HG03159 (cell line): ENCODE results near the gene RALGPS1.
"Not testable (repeated sequence)": the region's sequence is repeated elsewhere in the genome, so short reads cannot be mapped to it uniquely, and the experiment has no call there.

Experiments
- ATAC-seq: cut with Tn5 transposase; IDR thresholded peaks from one replicate; pipeline ENCODE4 v1.9.1; 2021; ENCODE audit warnings: mild to moderate bottlenecking, moderate library complexity; ENCODE audit not compliant: unreplicated experiment

The RALGPS1 gene

GRCh38 chr9:126986506-126986951 is 71.9 kb downstream of the RALGPS1 start:
- peak; percentile 12 for ATAC-seq

- no peak for ATAC-seq
Measured at GRCh38 chr9:126988857-126989256, 74.3 kb downstream of the RALGPS1 start.

DNA sequence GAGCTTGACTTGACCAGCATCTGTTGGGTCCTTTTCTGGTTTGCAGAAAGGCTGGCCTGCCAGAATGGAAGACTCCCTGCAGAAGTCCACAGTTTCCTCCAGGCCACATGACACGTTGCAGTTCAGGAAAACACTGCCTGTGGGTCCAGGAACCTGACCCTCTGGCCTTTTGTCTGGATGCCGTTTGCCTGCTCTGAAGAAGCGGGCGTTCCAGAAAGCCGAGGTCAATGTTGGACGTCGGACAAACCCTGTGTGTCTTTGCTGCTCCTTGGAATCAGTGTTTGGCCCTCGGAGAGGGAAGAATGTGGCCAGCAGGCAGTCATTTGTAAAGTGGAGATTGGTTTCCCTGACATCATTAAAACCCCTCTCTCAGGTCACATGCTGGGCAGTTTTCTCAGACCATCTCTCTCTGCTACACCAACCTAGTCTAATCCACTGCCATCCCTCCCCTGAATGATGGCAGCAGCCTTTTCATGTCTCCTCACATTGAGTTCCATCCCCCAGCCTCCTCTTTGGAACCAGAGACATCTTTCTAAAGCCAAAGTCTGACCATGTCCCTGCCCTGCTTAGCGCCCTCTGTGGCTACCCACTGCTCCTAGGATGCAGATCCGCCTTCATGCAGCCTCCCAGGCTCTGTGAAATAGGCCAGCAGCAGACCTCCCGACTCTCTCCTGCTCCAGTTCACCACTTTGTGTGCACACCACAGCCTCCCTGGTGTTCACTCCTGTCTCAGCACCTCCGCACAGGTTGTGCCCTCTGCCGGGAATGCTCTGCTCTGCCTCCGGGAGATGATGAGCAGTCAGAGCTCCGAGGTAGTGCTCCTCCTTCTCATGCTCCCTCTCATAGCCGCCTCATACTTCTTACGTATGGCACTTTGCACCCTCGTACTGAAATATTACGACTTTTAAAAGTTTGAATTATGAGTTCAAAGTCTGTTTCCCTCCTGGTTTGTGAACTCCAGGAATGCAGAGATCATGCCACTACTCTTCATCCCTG is 75.6 kb downstream of the RALGPS1 start:
- no peak for ATAC-seq

- ATAC-seq, result no peak
Measured at GRCh38 chr9:126991183-126991582, 76.6 kb downstream of the RALGPS1 start.

- no peak for ATAC-seq
Measured at GRCh38 chr9:126992427-126992826, 77.8 kb downstream of the RALGPS1 start.

DNA sequence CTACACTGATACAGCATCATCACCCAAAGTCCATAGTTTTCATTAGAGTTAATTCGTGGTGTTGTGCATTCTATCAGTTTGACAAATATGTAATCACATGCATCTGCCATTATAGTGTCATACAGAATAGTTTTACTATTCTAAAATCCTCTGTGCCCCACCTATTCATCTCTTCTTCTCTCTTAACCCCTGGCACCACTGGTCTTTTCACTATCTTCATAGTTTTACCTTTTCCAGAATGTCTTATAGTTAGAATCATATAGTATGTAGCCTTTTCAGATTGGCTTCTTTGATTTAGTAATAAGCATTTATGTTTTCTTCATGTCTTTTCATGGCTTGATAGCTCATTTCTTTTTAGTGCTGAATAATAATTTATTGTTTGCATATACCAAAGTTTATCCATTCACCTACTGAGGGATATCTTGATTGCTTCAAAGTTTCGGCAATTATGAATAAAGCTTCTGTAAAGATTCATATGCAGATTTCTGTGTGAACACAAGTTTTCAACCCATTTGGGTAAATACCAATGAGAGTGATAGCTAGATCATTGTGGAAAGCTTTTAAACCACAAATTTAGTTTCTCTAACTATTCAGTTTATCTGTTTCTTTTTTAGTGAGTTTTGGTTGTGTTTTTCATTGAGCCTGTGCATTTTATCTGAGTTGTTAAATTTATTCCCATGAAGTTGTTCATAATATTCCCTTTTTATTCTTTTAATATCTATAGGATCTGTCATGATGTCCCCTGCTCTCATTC is 84.9 kb downstream of the RALGPS1 start:
- no peak for ATAC-seq

DNA sequence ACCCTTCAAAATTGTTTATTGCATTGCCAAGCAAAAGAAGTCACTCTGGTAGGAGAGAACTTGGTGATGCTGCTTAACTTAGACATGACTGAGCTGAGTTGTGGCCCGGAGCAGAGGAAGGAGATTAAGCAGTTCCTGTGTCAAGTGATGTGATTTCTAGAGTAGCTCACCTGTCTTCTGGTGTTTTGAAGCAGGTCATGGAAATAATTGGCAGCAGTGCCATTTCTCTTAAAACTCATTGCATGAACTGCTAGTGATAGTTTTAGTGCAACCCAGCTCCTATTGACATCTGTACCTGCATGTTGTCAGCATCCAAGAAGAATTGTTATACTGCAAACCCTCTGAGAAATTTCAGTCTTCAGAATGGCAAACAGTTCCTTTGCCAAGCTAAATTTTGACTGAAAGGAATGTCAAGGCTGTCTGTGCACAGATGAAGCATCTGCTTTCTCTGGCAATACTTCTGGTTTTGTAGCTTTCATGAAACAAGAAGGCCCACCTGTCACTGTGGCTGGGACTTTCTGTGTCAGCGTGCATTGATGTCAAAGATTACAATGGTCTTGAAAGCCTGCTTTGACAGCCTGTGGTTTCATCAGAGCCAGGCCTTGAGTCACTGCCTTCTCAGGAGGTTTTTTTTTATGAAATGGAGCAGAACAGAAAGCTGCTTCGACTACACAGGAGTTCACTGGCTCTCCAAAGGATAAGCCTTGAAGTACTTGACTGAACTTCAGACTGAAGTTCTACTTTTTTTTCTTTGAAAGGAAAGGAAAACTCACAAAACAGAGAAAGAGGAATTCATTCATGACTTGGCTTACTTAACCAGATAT is 90.6 kb downstream of the RALGPS1 start:
- peak; percentile 88 for ATAC-seq

DNA sequence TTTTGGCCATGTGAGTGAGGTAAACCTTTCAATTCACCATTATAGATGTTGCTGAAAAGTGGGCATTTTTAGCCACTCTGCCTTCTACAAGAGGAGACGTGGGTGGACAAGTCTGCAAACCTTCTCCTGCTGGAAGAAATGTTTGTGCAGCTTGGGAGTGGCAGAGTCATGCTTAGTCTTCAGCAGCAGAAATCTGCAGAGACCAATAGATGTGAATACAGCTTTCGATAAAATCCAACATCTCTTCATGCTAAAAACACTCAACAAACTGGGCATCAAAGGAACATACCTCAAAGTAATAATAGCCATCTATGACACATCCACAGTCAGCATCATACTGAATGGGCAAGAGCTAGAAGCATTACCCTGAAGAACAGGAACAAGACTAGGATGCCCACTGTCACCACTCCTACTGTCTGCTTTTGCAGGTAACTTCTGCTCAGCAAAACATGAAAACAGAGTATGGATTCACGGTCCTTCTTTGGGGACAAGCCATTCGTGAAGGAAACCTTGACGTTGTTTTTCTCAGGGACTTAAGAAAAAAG is 91.3 kb downstream of the RALGPS1 start:
- ATAC-seq, result no peak

DNA sequence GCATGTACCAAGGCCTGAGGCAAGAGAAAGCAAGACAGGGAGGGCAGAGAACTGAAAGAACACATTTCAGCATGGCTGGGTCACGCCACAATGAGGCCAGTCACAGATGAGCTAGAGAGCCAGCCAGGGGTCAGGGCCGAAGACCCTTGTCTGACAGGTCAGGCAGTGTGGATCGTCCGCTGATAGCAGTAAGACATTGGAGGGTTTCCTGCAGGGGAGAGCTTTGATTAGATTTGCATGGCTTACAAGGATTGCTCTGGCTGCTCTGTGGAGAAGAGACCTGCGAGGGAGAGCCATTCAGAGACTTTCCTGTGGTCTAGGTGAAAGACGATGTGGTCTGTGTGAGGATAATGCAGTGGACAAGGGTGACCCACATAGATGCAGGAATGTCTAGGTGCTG is 93.1 kb downstream of the RALGPS1 start:
- ATAC-seq, result no peak

DNA sequence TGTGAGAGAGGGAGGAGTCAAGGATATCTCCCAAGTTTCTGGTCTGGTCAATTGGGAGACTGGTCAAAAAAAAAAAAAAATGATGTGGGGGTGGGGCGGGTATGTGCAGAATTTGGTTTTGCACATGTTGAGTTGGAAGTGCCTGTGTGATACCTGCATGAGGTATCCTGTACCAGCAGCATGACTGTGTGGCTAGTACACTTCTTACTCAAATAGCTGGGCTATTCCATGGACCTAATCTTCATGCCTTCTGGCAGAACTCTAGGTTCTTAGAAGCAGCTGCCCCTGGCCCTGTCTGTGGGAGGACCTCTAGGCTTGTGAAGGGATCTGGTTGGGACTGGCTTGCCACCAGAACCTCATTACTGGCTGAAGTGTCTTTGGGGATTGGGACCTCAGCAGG is 93.5 kb downstream of the RALGPS1 start:
- ATAC-seq, result no peak

DNA sequence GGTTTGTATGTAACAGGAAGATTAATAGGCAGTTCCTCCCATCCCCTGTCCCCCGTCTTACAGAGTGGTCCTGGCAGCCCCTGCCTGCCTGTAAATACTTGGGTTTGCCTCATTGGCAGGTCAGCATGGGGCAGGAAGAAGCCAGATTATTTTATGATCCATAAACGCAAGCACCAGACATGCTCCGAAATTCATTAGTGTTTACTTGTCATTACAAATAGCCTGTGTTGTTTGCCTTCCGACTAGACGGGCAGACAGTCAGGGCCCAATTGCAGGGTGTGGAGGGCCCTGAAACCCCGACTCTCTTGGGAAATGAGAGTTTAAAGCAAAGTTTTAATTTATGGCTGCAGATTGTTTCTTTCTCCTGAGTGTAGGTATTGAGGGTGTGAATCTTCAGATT is 97.2 kb downstream of the RALGPS1 start:
- no peak for ATAC-seq

DNA sequence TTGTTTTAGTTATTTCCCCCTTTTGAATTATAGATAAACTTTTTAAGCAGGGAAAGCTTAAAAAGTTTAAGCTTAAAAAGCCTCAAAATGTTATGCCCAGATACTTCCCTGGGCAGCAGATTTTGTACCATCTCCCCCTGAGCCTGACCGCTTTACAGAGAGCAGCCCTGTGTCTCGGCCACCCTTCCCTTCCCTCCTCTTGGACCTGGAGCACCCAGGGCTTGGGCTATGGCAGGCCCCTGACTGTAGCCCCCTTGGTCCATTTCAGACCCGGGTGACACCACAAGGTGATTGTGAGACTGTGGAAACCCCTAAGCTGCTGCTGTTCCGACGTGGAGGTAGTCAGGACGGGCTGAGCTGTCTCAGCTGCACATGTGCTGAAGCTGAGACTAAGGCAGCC is 97.7 kb downstream of the RALGPS1 start:
- no peak for ATAC-seq

DNA sequence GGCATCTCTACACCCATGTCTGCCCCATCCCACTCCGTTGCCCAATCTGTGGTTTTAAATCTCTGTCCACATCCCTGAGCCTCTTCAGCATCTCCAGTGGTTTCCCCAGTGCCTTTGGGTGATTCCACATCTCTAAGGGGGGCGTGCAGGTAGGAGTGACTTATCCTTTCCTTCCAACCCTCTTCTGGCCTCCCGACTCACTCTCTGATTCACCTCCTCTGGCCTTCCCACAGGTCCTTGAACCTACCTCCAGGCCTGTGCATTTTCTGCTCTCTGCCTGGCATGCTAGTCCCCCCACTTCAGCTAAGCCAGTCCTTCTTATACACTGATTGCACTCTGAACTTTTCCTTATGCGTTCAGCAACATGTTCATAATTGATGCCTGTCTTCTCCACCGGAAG is 99.0 kb downstream of the RALGPS1 start:
- ATAC-seq, result no peak

DNA sequence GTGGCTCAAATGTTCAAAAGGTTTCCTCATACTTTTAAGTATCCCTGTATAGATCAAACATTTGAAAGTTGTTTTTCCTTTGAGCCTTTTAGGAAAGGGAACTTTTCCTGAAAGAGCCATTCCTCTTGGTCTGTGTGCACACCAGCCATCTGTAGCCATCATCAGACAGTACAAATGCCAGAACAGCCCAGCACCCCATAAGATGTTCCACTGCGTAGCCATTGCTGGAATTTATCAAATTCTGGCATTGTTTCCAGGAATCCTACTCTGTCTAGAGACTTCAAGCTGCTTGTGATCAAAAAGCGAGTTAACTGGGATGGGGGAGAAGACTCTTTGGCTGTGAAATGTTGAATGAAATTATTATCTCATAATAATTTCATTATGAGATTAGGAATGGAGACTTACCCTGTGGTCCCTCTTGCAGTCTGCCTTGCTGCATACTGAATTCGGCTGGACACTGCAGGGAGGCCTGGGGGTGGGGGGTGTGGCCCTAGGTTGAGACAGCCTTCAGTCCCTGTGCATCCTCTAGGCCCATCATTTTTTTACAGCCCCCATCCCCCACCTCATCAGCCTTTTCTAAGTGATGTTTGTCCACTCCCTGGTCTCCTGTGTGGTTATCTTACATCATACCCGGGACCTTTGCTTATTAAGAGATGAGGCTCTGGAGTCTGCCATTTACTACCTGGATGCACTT is 99.8 kb downstream of the RALGPS1 start:
- ATAC-seq, result no peak

DNA sequence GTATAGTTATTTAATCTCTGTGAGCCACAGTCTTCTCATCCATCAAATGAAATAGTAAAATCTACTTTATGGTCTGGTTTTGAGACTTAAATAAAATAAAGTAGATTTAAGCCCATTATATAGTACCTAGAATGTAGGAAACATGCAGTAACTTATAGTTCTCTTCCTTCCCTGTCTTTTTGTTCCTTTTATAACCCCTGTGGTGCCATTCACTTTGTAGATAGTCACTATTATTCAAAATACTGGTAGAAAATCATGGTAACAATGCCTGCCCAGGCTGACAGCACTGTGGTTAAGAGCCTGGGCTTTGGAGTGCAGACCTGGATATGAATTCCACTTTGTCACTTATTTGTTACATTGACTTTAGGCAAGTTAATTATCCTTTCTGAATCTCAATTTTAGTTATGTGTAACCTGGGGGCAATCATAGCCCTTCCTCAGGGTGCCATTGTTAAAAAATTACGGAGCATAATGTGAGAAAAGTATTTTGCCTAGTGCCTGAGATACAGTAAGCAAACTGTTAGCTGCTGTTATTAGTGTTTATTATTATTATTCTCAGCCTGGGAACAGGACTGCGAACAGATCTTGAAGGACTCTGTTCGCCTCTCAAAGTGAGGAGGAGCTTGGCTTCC is 100.4 kb downstream of the RALGPS1 start:
- no peak for ATAC-seq

- ATAC-seq, result no peak
Measured at GRCh38 chr9:127015921-127016512, 101.4 kb downstream of the RALGPS1 start.

DNA sequence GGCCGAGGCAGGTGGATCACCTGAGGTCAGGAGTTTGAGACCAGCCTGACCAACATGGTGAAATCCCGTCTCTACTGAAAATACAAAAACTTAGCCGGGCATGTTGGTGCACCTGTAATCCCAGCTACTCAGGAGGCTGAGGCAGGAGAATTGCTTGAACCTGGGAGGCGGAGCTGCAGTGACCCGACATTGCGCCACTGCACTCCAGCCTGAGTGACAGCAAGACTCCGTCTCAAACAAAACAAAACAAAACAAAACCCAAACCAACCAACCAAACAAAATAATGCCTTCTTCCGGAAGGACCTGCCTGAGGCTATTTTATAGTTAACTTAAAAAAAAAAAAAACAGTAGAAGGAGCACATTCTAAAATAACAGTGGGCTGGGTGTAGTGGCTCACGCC is 103.4 kb downstream of the RALGPS1 start:
- ATAC-seq, result not testable (repeated sequence)

GRCh38 chr9:127018935-127019334 is 104.4 kb downstream of the RALGPS1 start:
- no peak for ATAC-seq
